IPS-18a (cell line): ENCODE results near the gene XYLB.
"Not testable (repeated sequence)": the region's sequence is repeated elsewhere in the genome, so short reads cannot be mapped to it uniquely, and the experiment has no call there.

Source experiments
- H3K27ac ChIP-seq: one replicate; pipeline ENCODE4 v1.5.1; 2013; ENCODE audit warnings: low read length
- H3K27me3 ChIP-seq: one replicate; pipeline ENCODE4 v1.6.1; 2013; ENCODE audit warnings: mild to moderate bottlenecking, low read length; ENCODE audit not compliant: control insufficient read depth, insufficient read depth
- H3K36me3 ChIP-seq: one replicate; pipeline ENCODE4 v1.6.1; 2013; ENCODE audit warnings: low read depth, low read length; ENCODE audit not compliant: control insufficient read depth
- H3K4me1 ChIP-seq: one replicate; pipeline ENCODE4 v1.6.1; 2013; ENCODE audit warnings: low read depth, low read length; ENCODE audit not compliant: control insufficient read depth
- H3K4me3 ChIP-seq: one replicate; pipeline ENCODE4 v1.5.1; 2013; ENCODE audit warnings: low read length
- H3K9ac ChIP-seq: one replicate; pipeline ENCODE4 v1.6.1; 2013; ENCODE audit warnings: mild to moderate bottlenecking, low read length, moderate library complexity
- H3K9me3 ChIP-seq: one replicate; pipeline ENCODE4 v1.6.1; 2013; ENCODE audit warnings: low read depth, low read length; ENCODE audit not compliant: control insufficient read depth

Gene XYLB

DNA sequence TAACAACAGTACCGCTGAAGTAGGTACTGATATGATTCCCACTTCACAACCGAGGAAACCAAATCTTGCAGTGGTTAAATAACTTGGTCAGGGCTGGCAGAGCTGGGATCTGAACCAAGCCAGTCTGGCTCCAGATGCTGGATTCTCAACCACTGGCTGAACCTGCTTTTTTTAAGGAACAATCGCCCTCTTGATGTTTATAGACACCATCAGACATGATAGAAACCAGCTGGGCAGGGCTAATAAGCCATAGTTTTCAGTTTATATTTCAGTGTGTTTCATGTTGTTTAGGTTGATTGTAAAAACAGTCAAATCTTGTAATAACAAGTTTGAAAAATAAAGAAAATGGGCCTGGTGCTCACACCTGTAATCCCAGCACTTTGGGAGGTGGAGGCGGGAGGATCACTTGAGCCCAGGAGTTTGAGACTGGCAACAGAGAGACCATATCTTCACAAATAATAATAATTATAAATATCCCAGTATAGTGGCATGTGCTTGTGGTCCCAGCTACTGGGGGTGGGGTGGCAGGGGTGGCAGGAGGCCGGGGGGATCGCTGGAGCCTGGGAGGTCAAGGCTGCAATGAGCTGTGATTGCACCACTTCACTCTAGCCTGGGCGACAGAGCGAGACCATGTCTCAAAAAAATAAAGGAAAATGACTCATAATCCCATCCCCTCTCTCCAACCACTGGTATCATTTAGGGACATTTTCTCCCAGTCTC is 36.7 kb downstream of the XYLB start:
- peaks cover 5% of the 10 kb centered on the region for H3K36me3 ChIP-seq

GRCh38 chr3:38386992-38387750 is 40.6 kb downstream of the XYLB start:
- Histone ChIP-seq H3K27me3 (no peaks in the 10 kb centered on the region), H3K27ac (no peak overlapping the region), H3K36me3 (no peaks in the 10 kb centered on the region), H3K4me3 (no peak overlapping the region), H3K9ac (no peak overlapping the region), H3K4me1 (no peaks in the 10 kb centered on the region), H3K9me3 (no peaks in the 10 kb centered on the region)

More for the DNA sequence above, 36.7 kb downstream of the XYLB start:
- Histone ChIP-seq H3K9ac (no peak overlapping the region), H3K4me3 (no peak overlapping the region), H3K27ac (no peak overlapping the region), H3K4me1 (no peaks in the 10 kb centered on the region), H3K27me3 (no peaks in the 10 kb centered on the region), H3K9me3 (no peaks in the 10 kb centered on the region)

DNA sequence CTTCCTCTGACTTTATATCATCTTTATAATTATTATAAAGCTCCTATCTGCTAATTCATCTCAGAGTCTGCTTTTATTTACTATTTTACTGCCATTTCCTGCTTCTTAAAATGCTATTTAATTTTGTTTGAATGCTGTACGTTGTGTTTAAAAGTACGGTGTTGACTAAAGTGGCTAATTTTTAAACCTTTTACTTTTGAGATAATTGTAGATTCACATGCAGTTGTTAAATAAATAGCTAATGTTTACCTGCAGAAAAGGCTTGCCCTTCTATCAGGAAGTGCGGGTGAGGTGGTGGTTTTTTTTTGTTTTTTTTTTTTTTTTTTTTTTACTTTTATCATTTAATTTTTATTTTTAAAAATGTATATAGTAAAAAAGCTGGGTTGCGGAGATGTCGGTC is 41.3 kb downstream of the XYLB start:
- H3K27ac ChIP-seq, result no peak overlapping the region

GRCh38 chr3:38392604-38393163 is 46.1 kb downstream of the XYLB start:
- no peak overlapping the region for H3K27ac ChIP-seq
- no peak overlapping the region for H3K9ac ChIP-seq
- peaks cover 5% of the 10 kb centered on the region for H3K36me3 ChIP-seq
- H3K9me3 ChIP-seq, result no peaks in the 10 kb centered on the region
- H3K4me3 ChIP-seq, result no peak overlapping the region
- H3K27me3 ChIP-seq, result no peaks in the 10 kb centered on the region
- H3K4me1 ChIP-seq, result no peaks in the 10 kb centered on the region

More for the DNA sequence above, 41.3 kb downstream of the XYLB start:
- Histone ChIP-seq H3K9ac (no peak overlapping the region), H3K27me3 (no peaks in the 10 kb centered on the region), H3K4me1 (no peaks in the 10 kb centered on the region), H3K36me3 (no peaks in the 10 kb centered on the region), H3K4me3 (no peak overlapping the region), H3K9me3 (no peaks in the 10 kb centered on the region)

GRCh38 chr3:38396239-38396638 is 49.7 kb downstream of the XYLB start:
- Histone ChIP-seq H3K27me3 (no peaks in the 10 kb centered on the region), H3K4me1 (no peaks in the 10 kb centered on the region), H3K4me3 (no peak overlapping the region), H3K27ac (no peak overlapping the region), H3K9me3 (no peaks in the 10 kb centered on the region), H3K36me3 (peaks cover 5% of the 10 kb centered on the region), H3K9ac (no peak overlapping the region)

DNA sequence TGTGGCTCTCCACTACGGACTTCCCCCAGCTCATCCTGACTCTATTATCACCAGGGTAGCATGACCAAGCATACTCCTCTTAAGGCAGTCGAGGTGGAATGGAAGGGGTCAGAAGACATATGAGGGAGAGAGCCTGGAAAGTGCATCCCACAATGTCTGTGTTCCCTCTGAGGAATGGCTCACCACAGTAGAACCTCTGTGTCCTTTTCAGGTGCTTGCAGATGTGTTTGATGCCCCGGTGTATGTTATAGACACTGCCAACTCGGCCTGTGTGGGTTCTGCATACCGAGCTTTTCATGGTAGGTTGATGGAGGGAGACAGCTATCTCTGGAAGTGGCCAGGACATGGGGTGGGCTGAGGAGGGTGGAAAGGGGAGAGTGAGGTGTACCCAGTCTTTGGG is 50.3 kb downstream of the XYLB start:
- Histone ChIP-seq H3K9me3 (no peaks in the 10 kb centered on the region), H3K36me3 (peaks cover 5% of the 10 kb centered on the region), H3K9ac (no peak overlapping the region), H3K27me3 (no peaks in the 10 kb centered on the region), H3K4me3 (no peak overlapping the region), H3K4me1 (no peaks in the 10 kb centered on the region), H3K27ac (no peak overlapping the region)

GRCh38 chr3:38397320-38397719 is 50.7 kb downstream of the XYLB start:
- no peaks in the 10 kb centered on the region for H3K9me3 ChIP-seq
- no peaks in the 10 kb centered on the region for H3K27me3 ChIP-seq
- H3K27ac ChIP-seq, result no peak overlapping the region
- H3K4me3 ChIP-seq, result no peak overlapping the region
- peaks cover 7% of the 10 kb centered on the region for H3K36me3 ChIP-seq
- H3K9ac ChIP-seq, result no peak overlapping the region
- H3K4me1 ChIP-seq, result no peaks in the 10 kb centered on the region

GRCh38 chr3:38401246-38401962 is 54.8 kb downstream of the XYLB start:
- Histone ChIP-seq H3K4me3 (no peak overlapping the region), H3K36me3 (peaks cover 6% of the 10 kb centered on the region), H3K27ac (no peak overlapping the region), H3K9ac (no peak overlapping the region), H3K9me3 (peaks cover 8% of the 10 kb centered on the region), H3K4me1 (no peaks in the 10 kb centered on the region), H3K27me3 (no peaks in the 10 kb centered on the region)

DNA sequence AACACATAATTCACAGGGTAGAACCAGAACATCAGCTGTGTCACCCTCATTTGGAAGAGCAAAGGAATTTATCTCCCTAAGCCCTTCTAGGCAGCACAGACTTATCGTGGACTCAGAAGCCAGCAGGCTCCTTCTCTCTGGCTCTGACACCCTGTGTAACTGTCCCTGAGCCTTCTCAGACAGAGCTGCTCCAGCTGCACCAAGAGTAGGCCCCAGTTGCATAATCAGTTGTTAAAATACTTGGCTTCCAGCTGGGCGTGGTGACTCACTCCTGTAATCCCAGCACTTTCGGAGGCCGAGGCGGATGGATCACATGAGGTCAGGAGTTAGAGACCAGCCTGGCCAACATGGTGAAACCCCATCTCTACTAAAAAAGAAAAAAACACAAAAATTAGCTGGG is 57.7 kb downstream of the XYLB start:
- H3K27ac ChIP-seq, result no peak overlapping the region
- H3K9ac ChIP-seq, result no peak overlapping the region
- H3K9me3 ChIP-seq, result peaks cover 8% of the 10 kb centered on the region
- peaks cover 6% of the 10 kb centered on the region for H3K36me3 ChIP-seq
- H3K4me1 ChIP-seq, result no peaks in the 10 kb centered on the region
- no peaks in the 10 kb centered on the region for H3K27me3 ChIP-seq
- H3K4me3 ChIP-seq, result no peak overlapping the region

GRCh38 chr3:38411591-38411990 is 65.0 kb downstream of the XYLB start:
- no peaks in the 10 kb centered on the region for H3K27me3 ChIP-seq
- H3K4me1 ChIP-seq, result no peaks in the 10 kb centered on the region
- H3K4me3 ChIP-seq, result no peak overlapping the region
- no peaks in the 10 kb centered on the region for H3K9me3 ChIP-seq
- H3K27ac ChIP-seq, result no peak overlapping the region
- H3K9ac ChIP-seq, result no peak overlapping the region
- H3K36me3 ChIP-seq, result no peaks in the 10 kb centered on the region

DNA sequence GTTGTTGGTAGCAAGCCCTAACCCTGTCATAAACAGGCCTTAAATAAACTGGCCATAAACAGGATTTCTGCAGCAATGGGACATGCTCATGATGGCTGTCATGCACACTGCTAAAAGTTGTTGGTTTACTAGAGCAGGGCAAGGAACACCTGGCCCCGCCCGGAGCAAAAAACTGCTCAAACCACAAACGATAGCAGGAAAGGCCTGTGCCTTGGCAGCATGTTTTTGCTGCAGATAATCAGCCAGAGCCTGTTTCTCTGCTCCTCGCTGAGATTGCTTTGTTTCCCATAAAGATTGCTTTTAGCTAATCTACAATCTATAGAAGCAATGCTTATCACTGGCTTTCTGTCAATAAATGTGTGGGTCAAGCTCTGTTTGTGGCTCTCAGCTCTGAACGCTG is 74.2 kb downstream of the XYLB start:
- H3K4me1 ChIP-seq, result peaks cover 14% of the 10 kb centered on the region
- not testable (repeated sequence) for H3K9me3 ChIP-seq, H3K4me3 ChIP-seq, H3K9ac ChIP-seq, H3K27me3 ChIP-seq, H3K36me3 ChIP-seq, H3K27ac ChIP-seq
